OCI-LY7 (cell line): ENCODE measurements around the gene TMEM53. TPM values are rescaled to one million over a fixed set of nuclear protein-coding genes. Genes with fewer than 3 reads are reported as not detected.

Source experiments
- BruUV-seq: library from RNA; stranded (reverse); fragments of 400-500 nt; replicated peaks from 2 replicates; lab custom pipeline; 2021; lab: Mats Ljungman, UMichigan
- CTCF ChIA-PET: fragments of 300-600 bp; sonication (Branson Sonifier 250); formaldehyde crosslinking; loops from one replicate; lab custom pipeline; 2022; ENCODE audit warnings: antibody characterized with exemption; ENCODE audit not compliant: unreplicated experiment; lab: Charles Lee
- POLR2A ChIA-PET: fragments of 300-600 bp; sonication (Branson Sonifier 250); formaldehyde crosslinking; loops from one replicate; lab custom pipeline; 2022; ENCODE audit warnings: antibody characterized with exemption; lab: Charles Lee
- DNase-seq: peaks from one replicate; pipeline ENCODE4 v3.0.0-alpha.2; 2015; ENCODE audit warnings: low spot score
- H2AFZ ChIP-seq: fragments of 200-600 bp; sonication (generic), shearing (Covaris generic); 2 replicates; pipeline ENCODE4 v1.6.1; 2014; ENCODE audit warnings: mild to moderate bottlenecking, antibody characterized with exemption, low read length, moderate library complexity
- H3K27ac ChIP-seq: fragments of 200-600 bp; sonication (generic); 2 replicates; pipeline ENCODE4 v1.5.1; 2014; ENCODE audit warnings: mixed run types, low read depth, mild to moderate bottlenecking, moderate library complexity, low read length, inconsistent platforms; ENCODE audit not compliant: poor library complexity, severe bottlenecking
- H3K36me3 ChIP-seq: fragments of 200-600 bp; sonication (generic); 2 replicates; pipeline ENCODE4 v1.6.1; 2014; ENCODE audit warnings: mild to moderate bottlenecking, antibody characterized with exemption, low read length, moderate library complexity, mixed read lengths; ENCODE audit not compliant: insufficient read depth
- H3K4me1 ChIP-seq: fragments of 200-600 bp; sonication (generic); 2 replicates; pipeline ENCODE4 v1.5.1; 2014; ENCODE audit warnings: mild to moderate bottlenecking, low read length; ENCODE audit not compliant: insufficient read depth, poor library complexity, severe bottlenecking
- H3K4me2 ChIP-seq: fragments of 200-600 bp; sonication (generic); 2 replicates; pipeline ENCODE4 v1.6.1; 2014; ENCODE audit warnings: mild to moderate bottlenecking, low read length
- H3K4me3 ChIP-seq: fragments of 200-600 bp; sonication (generic); 2 replicates; pipeline ENCODE4 v1.5.1; 2014; ENCODE audit warnings: mild to moderate bottlenecking, low read depth, low read length; ENCODE audit not compliant: poor library complexity, severe bottlenecking
- H3K79me2 ChIP-seq: fragments of 200-600 bp; sonication (generic); 2 replicates; pipeline ENCODE4 v1.6.1; 2016; ENCODE audit warnings: low read depth, mild to moderate bottlenecking, low read length, moderate library complexity, mixed read lengths; ENCODE audit not compliant: insufficient read depth
- H3K9me2 ChIP-seq: fragments of 200-600 bp; sonication (generic); 2 replicates; pipeline ENCODE4 v1.6.1; 2016; ENCODE audit warnings: mild to moderate bottlenecking, low read length, mixed read lengths; ENCODE audit not compliant: insufficient read depth
- H3K9me3 ChIP-seq: fragments of 200-600 bp; sonication (generic); 2 replicates; pipeline ENCODE4 v1.6.1; 2014; ENCODE audit warnings: mild to moderate bottlenecking, mixed run types, low read length, mixed read lengths
- H4K20me1 ChIP-seq: fragments of 200-600 bp; sonication (generic); 2 replicates; pipeline ENCODE4 v1.6.1; 2014; ENCODE audit warnings: mild to moderate bottlenecking, antibody characterized with exemption, low read length, moderate library complexity, mixed read lengths; ENCODE audit not compliant: insufficient read depth
- CTCF ChIP-seq: fragments of 200-600 bp; sonication (generic); conservative IDR thresholded peaks from 2 replicates; pipeline ENCODE4 v1.5.1; 2014; ENCODE audit warnings: mild to moderate bottlenecking, antibody characterized with exemption, low read length, moderate library complexity, mixed read lengths
- EZH2phosphoT487 ChIP-seq: fragments of 200-600 bp; sonication (generic); IDR thresholded peaks from 2 replicates; pipeline ENCODE4 v1.6.1; 2018; ENCODE audit warnings: low read depth, borderline replicate concordance, mild to moderate bottlenecking, mixed run types, antibody characterized with exemption, low read length, moderate library complexity, mixed read lengths
- intact Hi-C: fragments of 100-400 bp; cut with micrococcal nuclease; formaldehyde crosslinking; loops from one replicate; pipeline ENCODE4 v1.10.0; 2022; ENCODE audit not compliant: unreplicated experiment
- total RNA-seq, 2 experiments: library from RNA; depleted of rRNA in 1 of 2; stranded (reverse); fragments of >200 nt in 1 of 2; shearing (Covaris generic) in 1 of 2; gene quantifications; 2 replicates each; pipeline ENCODE4 v1.2.3, GENCODE V29; 2014 to 2022

Gene TMEM53
- total RNA-seq, 2 experiments from 2014 or later, result 6.6 to 8.1 TPM

DNA sequence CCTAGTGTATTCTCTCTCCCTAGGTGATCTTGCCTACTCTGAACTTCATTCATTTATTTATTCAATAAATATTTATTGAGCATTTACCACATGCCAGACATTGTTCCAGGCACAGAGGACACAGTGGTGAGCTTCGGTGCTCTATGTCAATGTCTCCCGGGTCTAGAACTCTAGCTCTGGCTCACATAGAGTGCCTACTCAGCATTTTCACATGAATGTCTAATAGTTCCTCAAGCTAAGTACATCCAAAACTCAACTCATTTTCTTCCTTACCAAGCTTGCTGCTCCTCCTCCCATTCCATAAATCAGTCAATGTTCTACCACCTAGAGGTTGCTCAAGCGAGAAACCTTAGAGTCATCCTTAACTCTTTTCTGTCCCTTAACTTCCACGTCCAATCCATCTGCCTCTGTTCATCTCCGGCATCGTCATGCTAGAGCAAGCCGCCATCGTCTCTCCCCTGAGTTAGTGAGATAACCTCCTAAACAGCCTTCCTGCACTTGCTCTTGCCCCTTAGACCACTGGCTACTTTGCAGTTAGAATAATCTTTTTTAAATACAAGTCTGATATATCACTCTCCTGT, 67.5 kb downstream of the TMEM53 start:
- H3K27ac ChIP-seq, result no peak overlapping the region
- intact Hi-C loops, result no loop called here
- no peaks in the 10 kb centered on the region for H3K79me2 ChIP-seq
- no TSS peak for BruUV-seq
- H3K4me2 ChIP-seq, result no peak overlapping the region
- CTCF ChIA-PET, result no interaction called here
- H3K4me1 ChIP-seq, result no peaks in the 10 kb centered on the region
- no peak for DNase-seq
- H3K36me3 ChIP-seq, result no peaks in the 10 kb centered on the region
- H3K9me3 ChIP-seq, result no peaks in the 10 kb centered on the region
- no peaks in the 10 kb centered on the region for H3K9me2 ChIP-seq
- POLR2A ChIA-PET, result no interaction called here
- H3K4me3 ChIP-seq, result no peak overlapping the region
- no peaks in the 10 kb centered on the region for H4K20me1 ChIP-seq
- TF ChIP-seq EZH2phosphoT487, result no peak
- H2AFZ ChIP-seq, result no peak overlapping the region

DNA sequence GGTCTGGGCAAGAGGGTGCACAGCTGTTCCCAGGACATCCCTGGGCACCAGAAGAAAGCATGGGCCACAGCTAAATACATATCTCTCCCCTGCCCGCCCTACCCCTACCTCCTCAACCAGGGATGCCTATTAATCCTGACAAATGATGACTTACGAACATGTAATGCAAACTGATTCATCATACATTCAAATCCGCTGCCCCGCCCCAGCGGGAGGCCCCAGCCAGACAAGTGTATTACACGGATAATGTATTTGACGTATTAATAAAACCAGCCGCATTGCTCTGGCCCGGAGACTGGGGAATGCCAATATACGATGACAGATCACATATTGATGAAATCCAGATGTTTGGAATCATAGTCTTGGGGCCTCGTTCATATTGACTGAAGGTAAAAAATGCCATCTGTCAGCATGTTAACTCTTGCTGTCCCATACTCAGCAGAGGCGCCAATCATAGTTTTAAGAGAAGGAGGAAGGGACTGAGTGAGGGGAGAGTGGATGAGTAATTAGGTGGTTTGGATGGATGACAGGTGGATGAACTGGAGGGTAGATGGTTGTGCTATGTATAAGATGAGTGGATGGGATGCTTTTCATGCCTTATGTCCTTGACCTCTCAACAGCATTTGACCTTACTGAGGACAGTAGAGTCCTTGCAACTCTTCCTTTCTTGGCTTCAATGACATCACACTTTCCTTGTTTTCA, 68.2 kb downstream of the TMEM53 start:
- Histone ChIP-seq H2AFZ (no peak overlapping the region), H3K27ac (no peak overlapping the region), H3K79me2 (no peaks in the 10 kb centered on the region), H3K4me3 (no peak overlapping the region), H4K20me1 (no peaks in the 10 kb centered on the region), H3K9me2 (no peaks in the 10 kb centered on the region), H3K4me2 (no peak overlapping the region), H3K9me3 (no peaks in the 10 kb centered on the region), H3K4me1 (no peaks in the 10 kb centered on the region), H3K36me3 (no peaks in the 10 kb centered on the region)
- POLR2A ChIA-PET, result no interaction called here
- CTCF ChIA-PET, result no interaction called here
- intact Hi-C loops, result no loop called here
- TF ChIP-seq EZH2phosphoT487 (no peak), CTCF (no peak)
- BruUV-seq, result no TSS peak
- no peak for DNase-seq

- no peaks in the 10 kb centered on the region for H3K36me3 ChIP-seq
- CTCF ChIA-PET, result interaction anchor here (0.6 kb wide), 1 partner anchor 49 kb away, joined by 3 read pairs; no protein-coding TSS in a partner anchor
- H3K79me2 ChIP-seq, result no peaks in the 10 kb centered on the region
- TF ChIP-seq EZH2phosphoT487 (no peak), CTCF (no peak)
- no peak overlapping the region for H3K4me3 ChIP-seq
- H3K9me3 ChIP-seq, result no peaks in the 10 kb centered on the region
- BruUV-seq, result no TSS peak
- H3K4me2 ChIP-seq, result no peak overlapping the region
- H4K20me1 ChIP-seq, result no peaks in the 10 kb centered on the region
- no peaks in the 10 kb centered on the region for H3K9me2 ChIP-seq
- POLR2A ChIA-PET, result no interaction called here
- intact Hi-C loops, result no loop called here
- H3K27ac ChIP-seq, result no peak overlapping the region
- no peaks in the 10 kb centered on the region for H3K4me1 ChIP-seq
- no peak overlapping the region for H2AFZ ChIP-seq
- DNase-seq, result no peak
These were observed 69.9 kb downstream of the TMEM53 start for GRCh38 chr1:44604157-44604955.
